Breast epithelium (tissue), 3 donors: ENCODE results near the gene ATPAF2.

Source experiments
- POLR2A ChIP-seq: fragments of 450-650 bp; IDR thresholded peaks from one replicate; pipeline ENCODE4 v1.6.1; 2016; ENCODE audit warnings: antibody characterized with exemption, mild to moderate bottlenecking, moderate library complexity
- POLR2AphosphoS5 ChIP-seq, 3 donors: sonication (generic); formaldehyde crosslinking; IDR thresholded peaks; one replicate each; pipeline ENCODE4 v1.6.1; 2017; ENCODE audit warnings: antibody characterized with exemption in 3 of 3
- TF ChIP-seq, protein P1 (sequence below), 3 donors: fragments of 450-650 bp; IDR thresholded peaks; one replicate each; pipeline ENCODE4 v1.5.1; 2016 to 2017; ENCODE audit warnings: antibody characterized with exemption in 3 of 3, mild to moderate bottlenecking in 3 of 3, moderate library complexity in 3 of 3

- TF ChIP-seq, protein P1, sequence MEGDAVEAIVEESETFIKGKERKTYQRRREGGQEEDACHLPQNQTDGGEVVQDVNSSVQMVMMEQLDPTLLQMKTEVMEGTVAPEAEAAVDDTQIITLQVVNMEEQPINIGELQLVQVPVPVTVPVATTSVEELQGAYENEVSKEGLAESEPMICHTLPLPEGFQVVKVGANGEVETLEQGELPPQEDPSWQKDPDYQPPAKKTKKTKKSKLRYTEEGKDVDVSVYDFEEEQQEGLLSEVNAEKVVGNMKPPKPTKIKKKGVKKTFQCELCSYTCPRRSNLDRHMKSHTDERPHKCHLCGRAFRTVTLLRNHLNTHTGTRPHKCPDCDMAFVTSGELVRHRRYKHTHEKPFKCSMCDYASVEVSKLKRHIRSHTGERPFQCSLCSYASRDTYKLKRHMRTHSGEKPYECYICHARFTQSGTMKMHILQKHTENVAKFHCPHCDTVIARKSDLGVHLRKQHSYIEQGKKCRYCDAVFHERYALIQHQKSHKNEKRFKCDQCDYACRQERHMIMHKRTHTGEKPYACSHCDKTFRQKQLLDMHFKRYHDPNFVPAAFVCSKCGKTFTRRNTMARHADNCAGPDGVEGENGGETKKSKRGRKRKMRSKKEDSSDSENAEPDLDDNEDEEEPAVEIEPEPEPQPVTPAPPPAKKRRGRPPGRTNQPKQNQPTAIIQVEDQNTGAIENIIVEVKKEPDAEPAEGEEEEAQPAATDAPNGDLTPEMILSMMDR (IDR thresholded peaks at IDR 0.05): no peak
- TF ChIP-seq POLR2A: no peak
- no peak for TF ChIP-seq POLR2AphosphoS5 (IDR thresholded peaks at IDR 0.05)
These were observed 55.2 kb downstream of the ATPAF2 start for GRCh38 chr17:17983776-17984175.
